ENCODE measurements around the gene DGKA. TPM values are rescaled to one million over a fixed set of nuclear protein-coding genes. Genes with fewer than 3 reads are reported as not detected.
"Not testable (repeated sequence)": the region's sequence is repeated elsewhere in the genome, so short reads cannot be mapped to it uniquely, and the experiment has no call there.

Gene DGKA
- total and polyA plus RNA-seq, 4 donors: 41.4 to 86.5 (median 79.8) TPM

- Histone ChIP-seq H3K4me3 (ENCODE audit: low read length in 2 of 2) (no peak overlapping the region), H3K4me1 (ENCODE audit: control insufficient read depth in 1 of 2, insufficient read depth in 2 of 2, low read length in 2 of 2) (peaks cover 0 to 2% of the 10 kb centered on the region in 2 donors), H3K36me3 (ENCODE audit: control insufficient read depth in 1 of 2, insufficient read depth in 2 of 2, low read length in 1 of 2) (peaks cover 0 to 3% of the 10 kb centered on the region in 2 donors), H3K27me3 (ENCODE audit: control insufficient read depth in 1 of 2, insufficient read depth in 2 of 2, low read length in 1 of 2) (no peaks in the 10 kb centered on the region), H3K27ac (ENCODE audit: low read depth in 1 of 2, low read length in 2 of 2) (no peak overlapping the region), H3K9me3 (ENCODE audit: control insufficient read depth, low read length) (no peaks in the 10 kb centered on the region)
- no peak for DNase-seq
- intact Hi-C loops (cut with DNase I): no loop called here
- no peak for ATAC-seq (ENCODE audit: low FRiP score)
- 6 to 11% methylated on average over 2 of the region's 2 CpGs for WGBS, 2 donors
Measured at GRCh38 chr12:55909513-55909884, 21.5 kb upstream of the DGKA start.

- 94 to 99% methylated on average over 4 of the region's 4 CpGs for WGBS, 2 donors
- H3K4me3 ChIP-seq (ENCODE audit: low read length in 2 of 2): no peak overlapping the region
- no peaks in the 10 kb centered on the region for H3K27me3 ChIP-seq (ENCODE audit: control insufficient read depth in 1 of 2, insufficient read depth in 2 of 2, low read length in 1 of 2)
- no peaks in the 10 kb centered on the region for H3K9me3 ChIP-seq (ENCODE audit: control insufficient read depth, low read length)
- peaks cover 0 to 3% of the 10 kb centered on the region in 2 donors for H3K36me3 ChIP-seq (ENCODE audit: control insufficient read depth in 1 of 2, insufficient read depth in 2 of 2, low read length in 1 of 2)
- H3K27ac ChIP-seq (ENCODE audit: low read depth in 1 of 2, low read length in 2 of 2): no peak overlapping the region
- ATAC-seq (ENCODE audit: low FRiP score): no peak
- no peak for DNase-seq
- intact Hi-C loops (cut with DNase I): no loop called here
- peaks cover 0 to 2% of the 10 kb centered on the region in 2 donors for H3K4me1 ChIP-seq (ENCODE audit: control insufficient read depth in 1 of 2, insufficient read depth in 2 of 2, low read length in 2 of 2)
Measured at GRCh38 chr12:55912908-55913307, 18.1 kb upstream of the DGKA start.

- Histone ChIP-seq H3K4me1 (ENCODE audit: control insufficient read depth in 1 of 2, insufficient read depth in 2 of 2, low read length in 2 of 2) (no peaks in the 10 kb centered on the region), H3K27ac (ENCODE audit: low read depth in 1 of 2, low read length in 2 of 2) (no peak overlapping the region), H3K27me3 (ENCODE audit: control insufficient read depth in 1 of 2, insufficient read depth in 2 of 2, low read length in 1 of 2) (no peaks in the 10 kb centered on the region), H3K9me3 (ENCODE audit: control insufficient read depth, low read length) (no peaks in the 10 kb centered on the region), H3K4me3 (ENCODE audit: low read length in 2 of 2) (no peak overlapping the region), H3K36me3 (ENCODE audit: control insufficient read depth in 1 of 2, insufficient read depth in 2 of 2, low read length in 1 of 2) (peaks cover 0 to 3% of the 10 kb centered on the region in 2 donors)
- no peak for ATAC-seq (ENCODE audit: low FRiP score)
- WGBS, 2 donors: 72 to 74% methylated on average over 3 of the region's 3 CpGs
- intact Hi-C loops (cut with DNase I): no loop called here
- DNase-seq: no peak
Measured at GRCh38 chr12:55915482-55915859, 15.5 kb upstream of the DGKA start.

GRCh38 chr12:55919032-55919431 lies 11.9 kb upstream of the DGKA start:
- H3K4me1 ChIP-seq (ENCODE audit: control insufficient read depth in 1 of 2, insufficient read depth in 2 of 2, low read length in 2 of 2); DNase-seq; H3K27ac ChIP-seq (ENCODE audit: low read depth in 1 of 2, low read length in 2 of 2); H3K27me3 ChIP-seq (ENCODE audit: control insufficient read depth in 1 of 2, insufficient read depth in 2 of 2, low read length in 1 of 2); ATAC-seq (ENCODE audit: low FRiP score); H3K4me3 ChIP-seq (ENCODE audit: low read length in 2 of 2); H3K9me3 ChIP-seq (ENCODE audit: control insufficient read depth, low read length); intact Hi-C loops (cut with DNase I); H3K36me3 ChIP-seq (ENCODE audit: control insufficient read depth in 1 of 2, insufficient read depth in 2 of 2, low read length in 1 of 2): not testable (repeated sequence)
- 75 to 76% methylated on average over 3 of the region's 3 CpGs for WGBS, 2 donors

- intact Hi-C loops (cut with DNase I): no loop called here
- Histone ChIP-seq H3K36me3 (ENCODE audit: control insufficient read depth in 1 of 2, insufficient read depth in 2 of 2, low read length in 1 of 2) (peaks cover 0 to 2% of the 10 kb centered on the region in 2 donors), H3K27ac (ENCODE audit: low read depth in 1 of 2, low read length in 2 of 2) (peak overlapping the region in 1 of 2 donors; percentile 51), H3K4me1 (ENCODE audit: control insufficient read depth in 1 of 2, insufficient read depth in 2 of 2, low read length in 2 of 2) (peaks cover 0 to 1% of the 10 kb centered on the region in 2 donors), H3K4me3 (ENCODE audit: low read length in 2 of 2) (no peak overlapping the region), H3K9me3 (ENCODE audit: control insufficient read depth, low read length) (no peaks in the 10 kb centered on the region), H3K27me3 (ENCODE audit: control insufficient read depth in 1 of 2, insufficient read depth in 2 of 2, low read length in 1 of 2) (no peaks in the 10 kb centered on the region)
- 85 to 86% methylated on average over 3 of the region's 3 CpGs for WGBS, 2 donors
- ATAC-seq (ENCODE audit: low FRiP score): no peak
- DNase-seq: no peak
Measured at GRCh38 chr12:55922126-55922525, 8.8 kb upstream of the DGKA start.

- ATAC-seq (ENCODE audit: low FRiP score); H3K4me1 ChIP-seq (ENCODE audit: control insufficient read depth in 1 of 2, insufficient read depth in 2 of 2, low read length in 2 of 2); H3K27ac ChIP-seq (ENCODE audit: low read depth in 1 of 2, low read length in 2 of 2); H3K36me3 ChIP-seq (ENCODE audit: control insufficient read depth in 1 of 2, insufficient read depth in 2 of 2, low read length in 1 of 2); H3K27me3 ChIP-seq (ENCODE audit: control insufficient read depth in 1 of 2, insufficient read depth in 2 of 2, low read length in 1 of 2); H3K4me3 ChIP-seq (ENCODE audit: low read length in 2 of 2); DNase-seq; intact Hi-C loops (cut with DNase I); H3K9me3 ChIP-seq (ENCODE audit: control insufficient read depth, low read length): not testable (repeated sequence)
- WGBS, 2 donors: 93 to 96% methylated on average over 9 of the region's 9 CpGs
Measured at GRCh38 chr12:55923648-55924047, 7.3 kb upstream of the DGKA start.

- no peak for ATAC-seq (ENCODE audit: low FRiP score)
- H3K9me3 ChIP-seq (ENCODE audit: control insufficient read depth, low read length): no peaks in the 10 kb centered on the region
- intact Hi-C loops (cut with DNase I): loop anchor here (5.0 kb wide), 2 partner anchors 78 to 98 kb away; partner anchors contain the start of gene DNAJC14 (in 1 of the 2)
Measured at GRCh38 chr12:55925371-55925770, 5.6 kb upstream of the DGKA start.

GRCh38 chr12:55925870-55926737 lies 4.9 kb upstream of the DGKA start:
- ATAC-seq (ENCODE audit: low FRiP score) (no peak), DNase-seq (no peak)
- H3K4me3 ChIP-seq (ENCODE audit: low read length in 2 of 2): peak overlapping the region; percentile 67 to 92
- H3K27me3 ChIP-seq (ENCODE audit: control insufficient read depth in 1 of 2, insufficient read depth in 2 of 2, low read length in 1 of 2): no peaks in the 10 kb centered on the region
- no peaks in the 10 kb centered on the region for H3K9me3 ChIP-seq (ENCODE audit: control insufficient read depth, low read length)
- H3K36me3 ChIP-seq (ENCODE audit: control insufficient read depth in 1 of 2, insufficient read depth in 2 of 2, low read length in 1 of 2): peaks cover 0 to 2% of the 10 kb centered on the region in 2 donors
- peaks cover 0 to 3% of the 10 kb centered on the region in 2 donors for H3K4me1 ChIP-seq (ENCODE audit: control insufficient read depth in 1 of 2, insufficient read depth in 2 of 2, low read length in 2 of 2)
- H3K27ac ChIP-seq (ENCODE audit: low read depth in 1 of 2, low read length in 2 of 2): peak overlapping the region; percentile 22 to 48
- intact Hi-C loops (cut with DNase I): loop anchor here (2.0 to 5.0 kb wide), 3 partner anchors 79 to 99 kb away; partner anchors contain the start of gene DNAJC14 (in 1 of the 2)
- 10% methylated on average over 10 of the region's 10 CpGs for whole genome bisulfite sequencing, 2 donors

More at GRCh38 chr12:55925371-55925770, 5.6 kb upstream of the DGKA start:
- WGBS, 2 donors: 77 to 85% methylated on average over 4 of the region's 4 CpGs
- H3K27ac ChIP-seq (ENCODE audit: low read depth in 1 of 2, low read length in 2 of 2): no peak overlapping the region
- H3K36me3 ChIP-seq (ENCODE audit: control insufficient read depth in 1 of 2, insufficient read depth in 2 of 2, low read length in 1 of 2): peaks cover 0 to 2% of the 10 kb centered on the region in 2 donors
- no peak for DNase-seq
- H3K4me3 ChIP-seq (ENCODE audit: low read length in 2 of 2): no peak overlapping the region
- peaks cover 0 to 1% of the 10 kb centered on the region in 2 donors for H3K4me1 ChIP-seq (ENCODE audit: control insufficient read depth in 1 of 2, insufficient read depth in 2 of 2, low read length in 2 of 2)
- no peaks in the 10 kb centered on the region for H3K27me3 ChIP-seq (ENCODE audit: control insufficient read depth in 1 of 2, insufficient read depth in 2 of 2, low read length in 1 of 2)

All from aorta (tissue), 5 donors.